GM19240 (cell line): ENCODE results near the gene MTMR11.
"Not testable (repeated sequence)": the region's sequence is repeated elsewhere in the genome, so short reads cannot be mapped to it uniquely, and the experiment has no call there.

Source experiments
- DNase-seq: peaks from one replicate; pipeline ENCODE4 v3.0.0; 2011; ENCODE audit warnings: low spot score; ENCODE audit not compliant: insufficient read length

The MTMR11 gene

GRCh38 chr1:149936170-149936991 lies at the start of gene MTMR11:
MTMR11 (minus strand) TSS chr1:149936879; CDS start chr1:149936647, 232 bp downstream.
- no peak for DNase-seq

GRCh38 chr1:149979972-149980540 lies 43.4 kb upstream of the MTMR11 start:
- DNase-seq, result no peak

GRCh38 chr1:149979245-149979971 lies 42.7 kb upstream of the MTMR11 start:
- no peak for DNase-seq

- no peak for DNase-seq
Measured at GRCh38 chr1:149978547-149979023, 41.9 kb upstream of the MTMR11 start.

GRCh38 chr1:149977345-149977744 lies 40.7 kb upstream of the MTMR11 start:
- DNase-seq, result no peak

- DNase-seq, result no peak
Measured at GRCh38 chr1:149972547-149972946, 35.9 kb upstream of the MTMR11 start.

DNA sequence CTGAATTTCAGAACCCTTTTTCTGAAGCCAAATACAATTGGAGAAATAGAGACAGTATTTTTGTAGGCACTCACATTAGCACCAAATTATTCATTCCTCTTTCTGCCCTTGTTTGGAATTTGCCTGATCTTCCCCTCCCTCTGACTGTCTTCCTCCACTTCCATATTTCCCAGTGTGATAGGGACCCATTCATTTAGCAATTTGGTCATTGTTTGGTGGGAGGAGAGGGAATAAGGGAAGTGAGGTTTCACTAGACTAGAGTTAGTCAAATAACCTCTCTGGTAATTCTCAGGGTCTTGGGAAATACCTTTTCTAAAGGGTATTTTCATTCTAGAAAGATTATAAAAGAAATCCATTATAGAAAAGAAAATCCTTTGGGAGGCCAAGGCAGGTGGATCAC lies 31.0 kb upstream of the MTMR11 start:
- no peak for DNase-seq

- DNase-seq, result no peak
Measured at GRCh38 chr1:149967041-149967440, 30.4 kb upstream of the MTMR11 start.

DNA sequence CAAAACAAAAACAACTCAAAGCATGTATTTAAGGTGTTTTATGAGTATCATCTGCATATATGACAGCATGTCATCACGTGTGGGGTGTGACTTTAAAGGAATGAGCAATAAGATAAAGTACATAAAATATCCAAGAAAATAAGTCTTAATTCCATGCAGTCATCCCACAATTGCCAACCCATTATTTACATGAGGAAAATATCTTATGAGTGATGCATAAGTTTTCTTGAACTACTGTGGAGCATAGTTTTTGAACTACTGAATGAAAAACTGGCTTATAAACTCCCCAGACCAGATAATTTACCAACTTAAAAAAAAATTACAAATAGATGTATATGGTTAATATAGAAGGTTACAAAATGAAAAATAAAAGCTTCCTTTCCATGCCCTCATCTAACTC lies 29.7 kb upstream of the MTMR11 start:
- DNase-seq, result no peak

DNA sequence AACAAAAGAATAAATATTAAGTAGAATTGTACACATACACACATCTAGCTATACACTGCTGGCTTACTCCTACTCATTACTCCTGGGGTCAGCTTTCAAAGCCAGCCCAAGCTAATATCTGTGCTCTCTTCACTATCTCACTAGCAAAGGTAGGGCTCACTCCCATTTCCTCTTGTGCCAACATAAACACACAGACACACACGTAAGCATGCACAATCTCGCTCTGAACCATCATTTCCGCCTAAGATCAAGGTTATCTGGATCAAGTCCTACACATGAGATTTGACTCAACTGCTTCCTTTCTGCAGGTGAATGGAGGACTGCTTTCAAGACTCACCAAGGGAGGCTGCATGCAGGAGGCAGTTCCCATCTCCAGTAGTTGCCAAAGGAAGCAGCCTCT lies 28.8 kb upstream of the MTMR11 start:
- DNase-seq, result no peak

DNA sequence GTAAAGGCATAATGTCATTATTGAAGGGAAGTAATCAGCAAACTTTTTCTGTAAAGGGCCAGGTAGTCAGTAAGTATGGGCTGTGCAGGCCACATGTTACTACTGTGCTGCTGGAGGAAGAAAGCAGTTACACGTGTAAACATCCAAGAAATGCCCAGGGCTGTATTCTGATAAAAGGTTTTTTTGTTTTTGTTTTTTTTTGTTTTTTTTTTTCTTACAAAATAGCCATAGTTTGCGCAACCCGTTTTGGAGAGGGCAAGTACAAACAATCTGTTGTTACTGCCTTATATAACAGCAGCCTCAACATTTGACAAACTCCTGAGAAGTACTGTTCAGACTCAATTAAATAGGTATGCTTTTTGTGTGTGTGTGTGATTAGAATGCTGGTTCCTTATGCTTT lies 26.7 kb upstream of the MTMR11 start:
- no peak for DNase-seq

DNA sequence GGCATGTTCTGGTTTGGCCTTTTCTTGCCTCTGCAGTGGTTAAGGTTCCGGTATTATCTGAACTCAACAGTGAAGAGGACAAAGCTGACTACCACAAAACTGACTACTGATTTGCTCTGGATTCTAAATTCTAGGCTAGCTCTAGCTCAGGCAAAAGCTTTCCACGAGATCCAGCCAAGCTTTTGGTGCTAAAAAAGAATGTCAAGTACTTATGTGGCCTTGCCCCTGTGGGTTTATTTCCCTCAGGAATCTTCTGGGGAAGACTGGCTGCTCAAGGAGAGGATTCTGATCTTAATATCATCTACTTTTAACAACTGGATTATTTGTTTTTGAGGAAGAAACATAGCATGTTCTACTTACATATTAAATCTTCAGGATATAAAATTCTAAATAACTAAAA lies 26.1 kb upstream of the MTMR11 start:
- DNase-seq, result no peak

GRCh38 chr1:149962039-149962647 lies 25.5 kb upstream of the MTMR11 start:
- DNase-seq, result no peak

DNA sequence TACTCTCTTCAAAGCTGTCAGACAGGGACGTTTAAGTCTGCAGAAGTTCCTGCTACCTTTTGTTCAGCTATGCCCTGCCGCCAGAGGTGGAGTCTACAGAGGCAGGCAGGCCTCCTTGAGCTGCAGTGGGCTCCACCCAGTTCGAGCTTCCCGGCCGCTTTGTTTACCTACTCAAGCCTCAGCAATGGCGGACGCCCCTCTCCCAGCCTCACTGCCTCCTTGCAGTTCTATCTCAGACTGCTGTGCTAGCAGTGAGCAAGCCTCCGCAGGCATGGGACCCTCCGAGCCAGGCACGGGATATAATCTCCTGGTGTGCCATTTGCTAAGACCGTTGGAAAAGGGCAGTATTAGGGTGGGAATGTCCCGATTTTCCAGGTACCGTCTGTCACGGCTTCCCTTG lies 20.9 kb upstream of the MTMR11 start:
- not testable (repeated sequence) for DNase-seq

GRCh38 chr1:149949911-149950310 lies 13.2 kb upstream of the MTMR11 start:
- DNase-seq, result no peak

DNA sequence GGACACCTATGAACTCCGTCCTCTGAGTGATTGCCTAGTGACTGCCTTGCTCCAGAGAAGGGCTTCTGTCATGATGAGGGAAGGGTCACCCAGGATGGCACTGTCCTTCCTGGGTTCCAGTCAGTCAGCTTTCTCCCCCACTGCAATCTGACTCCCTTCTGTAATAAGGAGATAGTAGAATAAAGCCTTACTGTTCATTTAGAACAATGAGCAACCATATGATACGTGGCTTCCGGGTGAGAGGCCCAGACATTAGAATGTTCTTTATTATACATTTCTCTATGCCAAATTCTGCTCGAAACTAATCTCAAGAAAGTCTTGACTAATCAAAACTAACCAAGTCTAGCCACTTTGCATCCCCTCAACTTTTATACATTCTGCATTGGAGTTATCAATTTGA lies 8.5 kb upstream of the MTMR11 start:
- DNase-seq, result no peak

DNA sequence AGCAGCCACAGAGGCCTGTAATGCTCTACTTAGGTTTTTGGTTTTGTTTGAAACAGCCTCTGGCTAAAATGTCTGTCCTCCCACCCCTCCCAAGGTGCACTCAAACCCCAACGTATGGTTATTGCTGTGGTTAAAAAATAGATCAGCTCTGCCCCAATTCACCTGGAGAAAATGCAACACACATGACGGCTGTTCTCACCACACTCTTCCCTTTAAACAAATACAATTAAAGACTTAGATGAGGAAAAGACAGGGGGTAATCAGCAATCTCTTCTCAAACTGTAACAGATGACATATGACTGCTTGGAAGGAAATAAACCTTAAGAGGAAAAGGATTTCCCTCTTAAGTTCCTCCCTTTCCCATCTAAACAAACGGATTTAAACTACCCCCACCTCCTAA lies 6.2 kb upstream of the MTMR11 start:
- DNase-seq, result no peak

DNA sequence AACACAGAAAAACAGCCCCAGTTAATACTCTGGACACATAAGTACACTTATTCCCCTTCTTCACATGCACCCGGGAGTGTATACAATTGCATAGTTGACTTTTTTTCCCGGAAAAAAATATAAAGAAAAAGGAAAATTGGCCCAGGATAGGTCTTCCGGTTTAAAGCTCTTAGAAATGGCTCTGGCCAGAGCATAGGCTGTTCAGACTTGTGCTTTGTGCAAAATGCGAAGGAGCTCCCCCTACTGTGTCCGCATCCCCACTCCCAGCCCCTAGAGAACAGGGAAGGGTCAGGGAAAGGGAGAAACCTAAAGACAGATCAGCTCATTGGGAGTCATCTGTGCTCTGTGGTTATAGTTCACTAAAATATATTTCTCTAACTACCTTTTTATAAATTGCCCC lies 5.5 kb upstream of the MTMR11 start:
- no peak for DNase-seq

DNA sequence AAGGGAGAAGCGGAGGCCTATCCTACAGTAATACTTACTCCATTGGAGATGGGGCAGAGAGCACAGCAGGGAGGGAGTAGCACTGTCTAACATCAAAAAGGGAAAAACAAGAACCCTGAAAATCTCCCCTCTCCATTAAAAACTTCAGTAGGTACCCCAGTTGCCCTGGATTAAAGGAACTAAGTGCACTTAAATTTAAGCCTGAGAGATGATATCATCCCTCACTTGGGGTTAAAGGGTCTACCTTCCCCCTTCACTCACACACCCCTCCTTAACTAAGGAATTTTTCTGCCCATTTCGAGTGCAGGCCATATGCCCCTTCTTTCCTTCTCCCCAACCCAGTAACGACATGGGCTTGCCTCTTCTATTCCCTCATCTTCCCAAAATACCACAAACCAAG lies 3.7 kb upstream of the MTMR11 start:
- no peak for DNase-seq

GRCh38 chr1:149938668-149939003 lies 2.0 kb upstream of the MTMR11 start:
- DNase-seq, result not testable (repeated sequence)

GRCh38 chr1:149937759-149938158 lies 1.1 kb upstream of the MTMR11 start:
- no peak for DNase-seq
